ENCODE results near the gene RASA4B.

DNA sequence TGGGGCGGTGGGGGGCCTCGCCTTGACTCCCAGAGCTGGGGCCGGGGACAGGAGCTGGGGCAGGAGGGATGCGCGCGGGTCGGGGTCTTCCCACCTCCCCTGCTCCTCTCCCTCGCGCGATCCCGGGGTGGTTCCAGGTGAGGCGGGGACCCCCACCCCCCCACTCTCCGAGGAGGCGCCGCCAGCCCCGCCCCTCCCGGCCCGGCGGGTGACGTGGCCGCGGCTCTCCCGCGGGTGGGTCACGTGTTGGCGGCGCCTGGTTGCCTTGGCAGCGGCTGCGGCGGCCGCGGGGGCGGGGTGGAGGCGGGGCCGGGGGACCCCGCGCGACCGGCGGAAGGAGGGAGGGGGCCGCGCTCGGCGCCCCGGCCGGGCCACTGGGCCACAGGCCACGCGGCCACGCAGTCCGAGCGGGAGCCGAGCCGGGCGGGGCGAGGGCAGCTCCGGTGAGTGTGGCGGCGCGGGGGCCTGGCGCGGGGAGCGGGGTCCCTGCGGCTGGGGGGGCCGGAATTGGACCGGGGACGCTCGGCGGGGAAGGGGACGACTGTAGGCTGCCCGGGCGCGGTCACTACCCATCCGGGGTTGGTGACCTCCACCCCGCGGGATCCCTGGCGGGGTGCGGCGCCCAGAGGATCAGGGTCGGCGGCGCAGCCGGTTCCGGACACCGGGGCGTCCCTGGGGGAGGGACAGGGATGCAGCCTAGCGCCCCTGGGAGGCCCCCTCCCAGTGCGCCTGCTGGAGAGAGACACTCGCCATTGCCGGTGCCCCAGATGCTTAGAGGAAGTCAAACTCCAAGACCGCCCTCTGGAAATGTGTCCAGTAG lies 84.1 kb downstream of the RASA4B start, which contains the start of gene ORAI2:
- TF ChIP-seq, protein P1, sequence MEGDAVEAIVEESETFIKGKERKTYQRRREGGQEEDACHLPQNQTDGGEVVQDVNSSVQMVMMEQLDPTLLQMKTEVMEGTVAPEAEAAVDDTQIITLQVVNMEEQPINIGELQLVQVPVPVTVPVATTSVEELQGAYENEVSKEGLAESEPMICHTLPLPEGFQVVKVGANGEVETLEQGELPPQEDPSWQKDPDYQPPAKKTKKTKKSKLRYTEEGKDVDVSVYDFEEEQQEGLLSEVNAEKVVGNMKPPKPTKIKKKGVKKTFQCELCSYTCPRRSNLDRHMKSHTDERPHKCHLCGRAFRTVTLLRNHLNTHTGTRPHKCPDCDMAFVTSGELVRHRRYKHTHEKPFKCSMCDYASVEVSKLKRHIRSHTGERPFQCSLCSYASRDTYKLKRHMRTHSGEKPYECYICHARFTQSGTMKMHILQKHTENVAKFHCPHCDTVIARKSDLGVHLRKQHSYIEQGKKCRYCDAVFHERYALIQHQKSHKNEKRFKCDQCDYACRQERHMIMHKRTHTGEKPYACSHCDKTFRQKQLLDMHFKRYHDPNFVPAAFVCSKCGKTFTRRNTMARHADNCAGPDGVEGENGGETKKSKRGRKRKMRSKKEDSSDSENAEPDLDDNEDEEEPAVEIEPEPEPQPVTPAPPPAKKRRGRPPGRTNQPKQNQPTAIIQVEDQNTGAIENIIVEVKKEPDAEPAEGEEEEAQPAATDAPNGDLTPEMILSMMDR (IDR thresholded peaks at IDR 0.05), result no peak
- TF ChIP-seq POLR2A (IDR thresholded peaks at IDR 0.05), result no peak

Data from stomach (tissue), 4 donors.